Activated T-cell treated with anti-CD3 and anti-CD28 coated beads, Interleukin-2, amount 50 U/mL, for 72 hours (primary cell): Measurements from ENCODE around the gene SAPCD2. TPM values are rescaled to one million over a fixed set of nuclear protein-coding genes. Genes with fewer than 3 reads are reported as not detected.
"Not testable (repeated sequence)": the region's sequence is repeated elsewhere in the genome, so short reads cannot be mapped to it uniquely, and the experiment has no call there.

Source experiments
- ATAC-seq, 2 donors: fragments of 150-1000 bp; cut with Tn5 transposase; replicated peaks in 1 of 2; 2 replicates each; pipeline ENCODE4 v1.10.0; 2021; ENCODE audit warnings: moderate library complexity in 2 of 2, mild to moderate bottlenecking in 1 of 2
- DNase-seq, 2 donors: peaks; one replicate each; pipeline ENCODE4 v3.0.0; 2021 to 2022; ENCODE audit warnings: mixed read lengths in 1 of 2
- H3K27ac Mint-ChIP-seq: one replicate; pipeline ENCODE4 v1.8.0; 2022; ENCODE audit warnings: mild to moderate bottlenecking, moderate library complexity, mixed read lengths
- H3K27me3 Mint-ChIP-seq: one replicate; pipeline ENCODE4 v1.8.0; 2022; ENCODE audit warnings: low read depth, mixed read lengths
- H3K36me3 Mint-ChIP-seq, 2 donors: one replicate each; pipeline ENCODE4 v1.8.0; 2022; ENCODE audit warnings: mixed read lengths in 2 of 2, mild to moderate bottlenecking in 1 of 2; ENCODE audit not compliant: insufficient read depth in 2 of 2
- H3K4me1 Mint-ChIP-seq: one replicate; pipeline ENCODE4 v1.8.0; 2022; ENCODE audit warnings: low read depth, mixed read lengths
- H3K4me3 Mint-ChIP-seq, 2 donors: one replicate each; pipeline ENCODE4 v1.8.0; 2022; ENCODE audit warnings: mild to moderate bottlenecking in 2 of 2, mixed read lengths in 2 of 2, moderate library complexity in 2 of 2
- H3K9me3 Mint-ChIP-seq, 2 donors: one replicate each; pipeline ENCODE4 v1.8.0; 2022; ENCODE audit warnings: mixed read lengths in 2 of 2
- total RNA-seq, 2 donors: library from RNA; stranded (reverse); gene quantifications; one replicate each; pipeline ENCODE4 v1.2.3, GENCODE V29; 2022

SAPCD2 gene
- total RNA-seq, 2 donors from 2014 or later = 6.6 to 8.4 TPM

DNA sequence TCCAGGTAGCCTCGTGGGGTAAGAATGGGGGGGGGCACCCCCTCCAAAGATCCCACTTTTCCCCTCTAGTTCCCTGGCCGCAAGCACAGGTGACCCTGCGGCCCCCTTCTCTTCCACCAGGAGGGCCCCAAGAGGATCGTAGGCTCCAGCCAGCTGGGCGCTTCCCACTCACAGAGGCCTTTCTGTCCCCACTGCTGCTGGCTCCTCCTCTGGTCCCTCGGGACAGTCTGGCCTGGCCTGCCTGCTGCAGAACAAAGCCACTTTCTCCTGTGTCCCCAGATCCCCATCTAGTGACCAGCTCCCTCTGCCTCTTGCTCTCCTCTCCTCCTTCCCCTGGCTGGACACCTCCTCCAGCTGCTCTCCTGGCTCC lies 534 bp upstream of the SAPCD2 start:
- Mint-ChIP-seq H3K4me3 (peak overlapping the region; percentile 85 to 96), H3K27ac (peak overlapping the region; percentile 59), H3K9me3 (no peaks in the 10 kb centered on the region), H3K36me3 (no peaks in the 10 kb centered on the region), H3K27me3 (no peaks in the 10 kb centered on the region), H3K4me1 (peaks cover 23% of the 10 kb centered on the region)
- ATAC-seq = no peak
- no peak for DNase-seq

DNA sequence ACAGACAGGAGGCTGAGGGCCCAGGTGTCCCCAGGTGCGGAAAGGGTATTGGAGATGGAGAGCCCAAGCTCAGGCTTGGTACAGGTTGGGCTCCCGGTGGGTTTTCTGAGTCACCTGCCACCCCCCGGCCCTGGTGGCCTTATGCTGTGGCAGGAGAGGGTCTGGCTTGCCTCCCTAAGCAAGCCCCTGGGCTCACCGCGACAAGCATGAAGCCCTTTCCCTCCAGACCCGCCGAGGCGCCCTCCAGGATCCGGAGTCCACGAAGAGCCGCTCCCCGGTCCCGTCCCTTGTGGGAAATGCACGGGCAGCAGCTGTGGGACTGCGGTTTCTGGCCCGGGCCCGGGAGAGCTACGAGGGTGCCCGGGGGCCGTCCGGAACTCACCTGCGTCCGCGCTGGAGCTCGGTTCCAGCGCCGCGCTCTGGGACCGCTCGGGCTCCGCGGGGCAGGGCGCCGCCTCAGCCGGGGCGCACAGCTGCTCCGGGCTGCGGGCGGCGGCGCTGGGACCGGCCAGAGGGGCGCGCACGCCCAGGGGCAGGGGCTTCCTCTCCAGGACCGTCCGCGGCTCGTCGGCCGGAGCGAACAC lies 757 bp downstream of the SAPCD2 start:
- DNase-seq (no peak), ATAC-seq (no peak)
- Mint-ChIP-seq H3K36me3 (no peaks in the 10 kb centered on the region), H3K4me1 (peaks cover 23% of the 10 kb centered on the region), H3K9me3 (no peaks in the 10 kb centered on the region), H3K27ac (no peak overlapping the region), H3K27me3 (no peaks in the 10 kb centered on the region), H3K4me3 (peak overlapping the region; percentile 67 to 77)

DNA sequence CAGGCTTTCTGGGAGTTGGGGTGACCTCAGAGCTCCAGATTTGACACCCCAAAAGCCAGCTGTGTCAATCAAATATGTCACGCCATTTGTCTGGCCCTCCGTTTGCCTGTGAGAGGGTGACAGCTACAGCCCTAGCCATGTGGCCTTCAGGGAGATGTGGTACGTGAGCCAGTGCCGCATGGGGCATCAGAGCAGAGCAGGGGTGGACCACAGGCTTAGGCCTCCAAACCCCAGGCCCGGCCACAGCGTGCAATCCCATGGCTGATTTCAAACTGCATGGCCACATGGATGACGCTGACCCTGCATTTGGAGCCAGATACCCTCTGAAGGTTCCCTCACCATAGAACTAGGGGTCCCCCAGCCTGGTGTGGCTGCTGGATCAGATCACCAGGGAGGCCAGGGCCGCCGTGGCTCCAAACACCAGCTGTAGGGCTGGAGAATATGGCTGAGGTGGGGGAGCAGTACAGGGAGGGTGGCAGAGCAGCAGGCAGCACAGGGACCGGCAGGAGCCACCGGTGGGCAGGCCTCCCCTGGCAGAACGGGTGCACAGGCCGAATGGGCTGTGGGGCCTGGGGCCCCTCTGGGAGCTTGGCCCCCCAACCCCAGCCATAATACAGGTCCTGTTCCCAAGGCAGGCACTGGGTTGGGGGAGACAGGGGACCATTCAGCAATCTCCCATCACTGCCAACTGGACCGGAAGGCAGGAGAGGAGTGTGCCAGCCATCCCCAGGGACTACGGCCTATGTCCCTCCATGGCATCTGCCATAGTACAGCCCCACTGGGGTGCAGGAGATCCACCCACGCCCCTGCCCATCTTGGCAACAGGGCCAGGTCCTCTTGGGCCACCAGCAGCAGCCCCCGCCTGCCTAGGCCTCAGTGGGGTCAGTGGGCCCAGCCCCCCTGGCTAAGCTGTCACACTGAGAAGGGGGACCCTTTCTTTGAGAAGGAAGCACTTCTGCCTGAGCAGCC lies 1.5 kb downstream of the SAPCD2 start:
- Mint-ChIP-seq H3K9me3 (no peaks in the 10 kb centered on the region), H3K27ac (no peak overlapping the region), H3K27me3 (no peaks in the 10 kb centered on the region), H3K4me1 (peaks cover 23% of the 10 kb centered on the region), H3K36me3 (no peaks in the 10 kb centered on the region), H3K4me3 (peak overlapping the region; percentile 67 to 77)
- ATAC-seq = no peak
- DNase-seq = no peak

GRCh38 chr9:137067860-137068538 lies 2.4 kb downstream of the SAPCD2 start:
- no peaks in the 10 kb centered on the region for H3K27me3 Mint-ChIP-seq
- H3K4me3 Mint-ChIP-seq = peak overlapping the region; percentile 52 to 62
- H3K36me3 Mint-ChIP-seq = no peaks in the 10 kb centered on the region
- peak; percentile 87 to 91 for DNase-seq
- H3K9me3 Mint-ChIP-seq = no peaks in the 10 kb centered on the region
- ATAC-seq = peak; percentile 50 to 59
- peaks cover 23% of the 10 kb centered on the region for H3K4me1 Mint-ChIP-seq
- no peak overlapping the region for H3K27ac Mint-ChIP-seq

- ATAC-seq = no peak
- no peak overlapping the region for H3K4me3 Mint-ChIP-seq
- H3K27me3 Mint-ChIP-seq = no peaks in the 10 kb centered on the region
- H3K27ac Mint-ChIP-seq = no peak overlapping the region
- H3K4me1 Mint-ChIP-seq = peaks cover 19% of the 10 kb centered on the region
- no peaks in the 10 kb centered on the region for H3K36me3 Mint-ChIP-seq
- no peaks in the 10 kb centered on the region for H3K9me3 Mint-ChIP-seq
- DNase-seq = no peak
Measured at GRCh38 chr9:137066096-137066861, 4.1 kb downstream of the SAPCD2 start.

- Mint-ChIP-seq H3K27ac (no peak overlapping the region), H3K27me3 (no peaks in the 10 kb centered on the region), H3K9me3 (no peaks in the 10 kb centered on the region), H3K4me1 (peaks cover 13% of the 10 kb centered on the region), H3K4me3 (no peak overlapping the region), H3K36me3 (no peaks in the 10 kb centered on the region)
- DNase-seq (no peak), ATAC-seq (no peak)
Measured at GRCh38 chr9:137065336-137065967, 4.9 kb downstream of the SAPCD2 start.

GRCh38 chr9:137064880-137065164 lies 5.5 kb downstream of the SAPCD2 start:
- Mint-ChIP-seq H3K9me3 (no peaks in the 10 kb centered on the region), H3K27ac (no peak overlapping the region), H3K4me3 (no peak overlapping the region)

GRCh38 chr9:137064027-137064879 lies 6.1 kb downstream of the SAPCD2 start:
- Mint-ChIP-seq H3K27ac (no peak overlapping the region), H3K27me3 (no peaks in the 10 kb centered on the region), H3K9me3 (no peaks in the 10 kb centered on the region), H3K4me3 (no peak overlapping the region), H3K36me3 (no peaks in the 10 kb centered on the region), H3K4me1 (peaks cover 13% of the 10 kb centered on the region)
- ATAC-seq (no peak), DNase-seq (peak; percentile 69 to 77)

More at GRCh38 chr9:137064880-137065164, 5.5 kb downstream of the SAPCD2 start:
- no peak for ATAC-seq
- Mint-ChIP-seq H3K36me3 (no peaks in the 10 kb centered on the region), H3K27me3 (no peaks in the 10 kb centered on the region), H3K4me1 (peaks cover 13% of the 10 kb centered on the region)
- DNase-seq = no peak

- no peak overlapping the region for H3K4me3 Mint-ChIP-seq
- H3K9me3 Mint-ChIP-seq = no peaks in the 10 kb centered on the region
- DNase-seq (no peak), ATAC-seq (no peak)
- no peak overlapping the region for H3K27ac Mint-ChIP-seq
- no peaks in the 10 kb centered on the region for H3K36me3 Mint-ChIP-seq
- H3K27me3 Mint-ChIP-seq = no peaks in the 10 kb centered on the region
- H3K4me1 Mint-ChIP-seq = peaks cover 9% of the 10 kb centered on the region
Measured at GRCh38 chr9:137063311-137064026, 6.9 kb downstream of the SAPCD2 start.

- not testable (repeated sequence) for ATAC-seq, H3K9me3 Mint-ChIP-seq, H3K36me3 Mint-ChIP-seq, H3K27me3 Mint-ChIP-seq, H3K27ac Mint-ChIP-seq, DNase-seq, H3K4me3 Mint-ChIP-seq, H3K4me1 Mint-ChIP-seq
Measured at GRCh38 chr9:137062798-137063197, 7.6 kb downstream of the SAPCD2 start.

DNA sequence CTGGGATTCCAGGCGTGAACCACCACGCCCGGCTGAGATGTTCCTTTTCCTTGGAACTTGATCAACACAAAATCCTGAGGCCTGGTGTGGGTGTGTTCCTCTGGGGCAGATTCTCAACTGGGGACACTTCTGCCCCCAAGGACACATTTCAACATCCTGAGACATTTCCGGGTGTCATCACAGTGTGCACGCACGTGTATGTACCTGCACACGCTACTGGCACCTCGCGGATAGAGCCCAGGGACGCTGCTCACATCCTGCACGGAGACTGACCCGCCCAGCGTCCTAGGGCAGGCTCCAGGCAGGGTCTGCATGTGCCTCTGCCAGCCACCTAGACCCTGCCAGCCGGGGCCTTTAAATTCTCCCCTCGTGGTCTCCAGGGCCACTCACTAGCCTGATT lies 8.0 kb downstream of the SAPCD2 start:
- Mint-ChIP-seq H3K36me3 (no peaks in the 10 kb centered on the region), H3K27ac (no peak overlapping the region), H3K27me3 (no peaks in the 10 kb centered on the region), H3K4me3 (no peak overlapping the region), H3K9me3 (no peaks in the 10 kb centered on the region), H3K4me1 (no peaks in the 10 kb centered on the region)
- DNase-seq (no peak), ATAC-seq (no peak)
